OCI-LY7 (cell line): ENCODE data around the gene ARRB2. TPM values are rescaled to one million over a fixed set of nuclear protein-coding genes. Genes with fewer than 3 reads are reported as not detected.
"Not testable (repeated sequence)": the region's sequence is repeated elsewhere in the genome, so short reads cannot be mapped to it uniquely, and the experiment has no call there.

Source experiments
- BruUV-seq: library from RNA; stranded (reverse); fragments of 400-500 nt; replicated peaks from 2 replicates; lab custom pipeline; 2021; lab: Mats Ljungman, UMichigan
- CTCF ChIA-PET: fragments of 300-600 bp; sonication (Branson Sonifier 250); formaldehyde crosslinking; loops from one replicate; lab custom pipeline; 2022; ENCODE audit warnings: antibody characterized with exemption; ENCODE audit not compliant: unreplicated experiment; lab: Charles Lee
- POLR2A ChIA-PET: fragments of 300-600 bp; sonication (Branson Sonifier 250); formaldehyde crosslinking; loops from one replicate; lab custom pipeline; 2022; ENCODE audit warnings: antibody characterized with exemption; lab: Charles Lee
- DNase-seq: peaks from one replicate; pipeline ENCODE4 v3.0.0-alpha.2; 2015; ENCODE audit warnings: low spot score
- H2AFZ ChIP-seq: fragments of 200-600 bp; sonication (generic), shearing (Covaris generic); 2 replicates; pipeline ENCODE4 v1.6.1; 2014; ENCODE audit warnings: mild to moderate bottlenecking, antibody characterized with exemption, low read length, moderate library complexity
- H3K27ac ChIP-seq: fragments of 200-600 bp; sonication (generic); 2 replicates; pipeline ENCODE4 v1.5.1; 2014; ENCODE audit warnings: mixed run types, low read depth, mild to moderate bottlenecking, moderate library complexity, low read length, inconsistent platforms; ENCODE audit not compliant: poor library complexity, severe bottlenecking
- H3K36me3 ChIP-seq: fragments of 200-600 bp; sonication (generic); 2 replicates; pipeline ENCODE4 v1.6.1; 2014; ENCODE audit warnings: mild to moderate bottlenecking, antibody characterized with exemption, low read length, moderate library complexity, mixed read lengths; ENCODE audit not compliant: insufficient read depth
- H3K4me1 ChIP-seq: fragments of 200-600 bp; sonication (generic); 2 replicates; pipeline ENCODE4 v1.5.1; 2014; ENCODE audit warnings: mild to moderate bottlenecking, low read length; ENCODE audit not compliant: insufficient read depth, poor library complexity, severe bottlenecking
- H3K4me2 ChIP-seq: fragments of 200-600 bp; sonication (generic); 2 replicates; pipeline ENCODE4 v1.6.1; 2014; ENCODE audit warnings: mild to moderate bottlenecking, low read length
- H3K4me3 ChIP-seq: fragments of 200-600 bp; sonication (generic); 2 replicates; pipeline ENCODE4 v1.5.1; 2014; ENCODE audit warnings: mild to moderate bottlenecking, low read depth, low read length; ENCODE audit not compliant: poor library complexity, severe bottlenecking
- H3K79me2 ChIP-seq: fragments of 200-600 bp; sonication (generic); 2 replicates; pipeline ENCODE4 v1.6.1; 2016; ENCODE audit warnings: low read depth, mild to moderate bottlenecking, low read length, moderate library complexity, mixed read lengths; ENCODE audit not compliant: insufficient read depth
- H3K9me2 ChIP-seq: fragments of 200-600 bp; sonication (generic); 2 replicates; pipeline ENCODE4 v1.6.1; 2016; ENCODE audit warnings: mild to moderate bottlenecking, low read length, mixed read lengths; ENCODE audit not compliant: insufficient read depth
- H3K9me3 ChIP-seq: fragments of 200-600 bp; sonication (generic); 2 replicates; pipeline ENCODE4 v1.6.1; 2014; ENCODE audit warnings: mild to moderate bottlenecking, mixed run types, low read length, mixed read lengths
- H4K20me1 ChIP-seq: fragments of 200-600 bp; sonication (generic); 2 replicates; pipeline ENCODE4 v1.6.1; 2014; ENCODE audit warnings: mild to moderate bottlenecking, antibody characterized with exemption, low read length, moderate library complexity, mixed read lengths; ENCODE audit not compliant: insufficient read depth
- CTCF ChIP-seq: fragments of 200-600 bp; sonication (generic); conservative IDR thresholded peaks from 2 replicates; pipeline ENCODE4 v1.5.1; 2014; ENCODE audit warnings: mild to moderate bottlenecking, antibody characterized with exemption, low read length, moderate library complexity, mixed read lengths
- EZH2phosphoT487 ChIP-seq: fragments of 200-600 bp; sonication (generic); IDR thresholded peaks from 2 replicates; pipeline ENCODE4 v1.6.1; 2018; ENCODE audit warnings: low read depth, borderline replicate concordance, mild to moderate bottlenecking, mixed run types, antibody characterized with exemption, low read length, moderate library complexity, mixed read lengths
- intact Hi-C: fragments of 100-400 bp; cut with micrococcal nuclease; formaldehyde crosslinking; loops from one replicate; pipeline ENCODE4 v1.10.0; 2022; ENCODE audit not compliant: unreplicated experiment
- total RNA-seq, 2 experiments: library from RNA; depleted of rRNA in 1 of 2; stranded (reverse); fragments of >200 nt in 1 of 2; shearing (Covaris generic) in 1 of 2; gene quantifications; 2 replicates each; pipeline ENCODE4 v1.2.3, GENCODE V29; 2014 to 2022

Gene ARRB2
- total RNA-seq, 2 experiments from 2014 or later: 56.7 to 84.9 TPM

- Histone ChIP-seq H2AFZ (no peak overlapping the region), H3K9me2 (no peaks in the 10 kb centered on the region), H4K20me1 (no peaks in the 10 kb centered on the region), H3K79me2 (peaks cover 71% of the 10 kb centered on the region), H3K4me1 (no peaks in the 10 kb centered on the region), H3K4me3 (no peak overlapping the region), H3K36me3 (peaks cover 93% of the 10 kb centered on the region), H3K27ac (no peak overlapping the region), H3K4me2 (no peak overlapping the region), H3K9me3 (0 out of 2 replicates have a peak, but pooled peaks cover 4% of the 10 kb centered on the region)
- intact Hi-C loops: no loop called here
- no TSS peak for BruUV-seq
- TF ChIP-seq EZH2phosphoT487: no peak
- no peak for TF ChIP-seq CTCF
- DNase-seq: no peak
- ChIA-PET POLR2A (no interaction called here), CTCF (no interaction called here)
Measured at GRCh38 chr17:4691686-4692085, 18.7 kb upstream of the ARRB2 start.

GRCh38 chr17:4693416-4693815, 17.0 kb upstream of the ARRB2 start:
- Histone ChIP-seq H2AFZ (no peak overlapping the region), H3K4me1 (no peaks in the 10 kb centered on the region), H3K36me3 (peaks cover 92% of the 10 kb centered on the region), H3K4me3 (no peak overlapping the region), H3K9me2 (no peaks in the 10 kb centered on the region), H3K4me2 (no peak overlapping the region), H3K9me3 (no peaks in the 10 kb centered on the region), H4K20me1 (no peaks in the 10 kb centered on the region; the same call in 1 of the 2 replicates), H3K27ac (no peak overlapping the region), H3K79me2 (peaks cover 71% of the 10 kb centered on the region)
- intact Hi-C loops: no loop called here
- TF ChIP-seq EZH2phosphoT487: no peak
- TF ChIP-seq CTCF: 0 out of 2 replicates have a peak, but pooled peaks have one; percentile 3
- ChIA-PET CTCF (no interaction called here), POLR2A (no interaction called here)
- no TSS peak for BruUV-seq
- DNase-seq: no peak

- no peaks in the 10 kb centered on the region for H3K9me2 ChIP-seq
- no peak overlapping the region for H3K4me2 ChIP-seq
- no peak overlapping the region for H3K27ac ChIP-seq
- ChIA-PET POLR2A (no interaction called here), CTCF (no interaction called here)
- no peak overlapping the region for H2AFZ ChIP-seq
- H3K36me3 ChIP-seq: peaks cover 81% of the 10 kb centered on the region
- peaks cover 3% of the 10 kb centered on the region for H3K4me1 ChIP-seq
- no peak for DNase-seq
- BruUV-seq: no TSS peak
- H4K20me1 ChIP-seq: no peaks in the 10 kb centered on the region; the same call in 1 of the 2 replicates
- H3K4me3 ChIP-seq: no peak overlapping the region
- no peaks in the 10 kb centered on the region for H3K9me3 ChIP-seq
- TF ChIP-seq EZH2phosphoT487 (no peak), CTCF (no peak)
- intact Hi-C loops: no loop called here
- H3K79me2 ChIP-seq: peaks cover 89% of the 10 kb centered on the region
Measured at GRCh38 chr17:4696437-4696805, 14.0 kb upstream of the ARRB2 start.

- H3K9me3 ChIP-seq, H3K4me2 ChIP-seq, BruUV-seq, POLR2A ChIA-PET, CTCF ChIA-PET, DNase-seq, H2AFZ ChIP-seq, H3K27ac ChIP-seq, H3K4me3 ChIP-seq, H3K9me2 ChIP-seq: not testable (repeated sequence)
- peaks cover 22% of the 10 kb centered on the region for H3K4me1 ChIP-seq
- H3K36me3 ChIP-seq: peaks cover 57% of the 10 kb centered on the region
- intact Hi-C loops: loop anchor here (10.0 kb wide), 1 partner anchor 135 kb away; the partner anchor contains the start of gene GGT6
- H3K79me2 ChIP-seq: peaks cover 90% of the 10 kb centered on the region
- H4K20me1 ChIP-seq: peaks cover 12% of the 10 kb centered on the region
Measured at GRCh38 chr17:4699401-4700056, 10.9 kb upstream of the ARRB2 start.
